GM10266 (cell line): Measurements from ENCODE around the gene RFC5.
"Not testable (repeated sequence)": the region's sequence is repeated elsewhere in the genome, so short reads cannot be mapped to it uniquely, and the experiment has no call there.

Experiments used
- DNase-seq: peaks from one replicate; pipeline ENCODE4 v3.0.0; 2012; ENCODE audit errors: extremely low spot score
- CTCF ChIP-seq: IDR thresholded peaks from 2 replicates; pipeline ENCODE4 v1.5.1; 2012; ENCODE audit warnings: mild to moderate bottlenecking, low read depth; ENCODE audit not compliant: control insufficient read depth, insufficient read depth; ENCODE audit errors: missing control alignments

RFC5 gene

GRCh38 chr12:118063576-118064391 is 47.3 kb downstream of the RFC5 start:
- no peak for TF ChIP-seq CTCF
- no peak for DNase-seq

- DNase-seq, result peak; percentile 60
- TF ChIP-seq CTCF, result peak; percentile 35
Observed at GRCh38 chr12:118064608-118065007, 48.1 kb downstream of the RFC5 start.

GRCh38 chr12:118065380-118065779 is 48.9 kb downstream of the RFC5 start:
- DNase-seq, result no peak
- TF ChIP-seq CTCF, result no peak

- TF ChIP-seq CTCF, result no peak
- DNase-seq, result no peak
Observed at GRCh38 chr12:118068445-118068844, 51.9 kb downstream of the RFC5 start.

GRCh38 chr12:118070650-118071049 is 54.1 kb downstream of the RFC5 start:
- DNase-seq, result no peak
- no peak for TF ChIP-seq CTCF

GRCh38 chr12:118073768-118074167 is 57.3 kb downstream of the RFC5 start:
- no peak for DNase-seq
- no peak for TF ChIP-seq CTCF

- DNase-seq, result not testable (repeated sequence)
Observed at GRCh38 chr12:118081521-118081920, 65.0 kb downstream of the RFC5 start.
